ENCODE measurements around the gene PANX1.

The PANX1 gene

DNA sequence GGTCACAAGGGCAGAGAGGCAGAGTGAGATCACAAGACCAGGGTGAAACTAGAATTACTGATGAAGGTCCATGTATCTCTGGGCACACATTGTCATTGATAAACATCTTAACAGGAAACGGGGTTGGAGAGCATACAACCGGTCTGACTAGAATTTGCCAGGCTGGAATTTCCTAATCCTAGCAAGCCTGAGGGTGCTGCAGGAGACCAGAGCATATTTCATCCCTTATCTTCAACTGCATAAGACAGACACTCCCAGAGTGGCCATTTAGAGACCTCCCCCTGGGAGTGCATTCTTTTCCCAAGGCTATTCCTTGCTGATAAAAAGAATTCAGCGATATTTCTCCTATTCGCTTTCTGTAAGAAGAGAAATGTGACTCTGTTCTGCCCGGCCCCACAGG lies 91.1 kb downstream of the PANX1 start:
- Mint-ChIP-seq H3K27ac (no peak overlapping the region), H3K36me3 (no peaks in the 10 kb centered on the region), H3K27me3 (peaks cover 2% of the 10 kb centered on the region), H3K4me1 (no peaks in the 10 kb centered on the region), H3K9me3 (peaks cover 19% of the 10 kb centered on the region), H3K4me3 (no peak overlapping the region)

DNA sequence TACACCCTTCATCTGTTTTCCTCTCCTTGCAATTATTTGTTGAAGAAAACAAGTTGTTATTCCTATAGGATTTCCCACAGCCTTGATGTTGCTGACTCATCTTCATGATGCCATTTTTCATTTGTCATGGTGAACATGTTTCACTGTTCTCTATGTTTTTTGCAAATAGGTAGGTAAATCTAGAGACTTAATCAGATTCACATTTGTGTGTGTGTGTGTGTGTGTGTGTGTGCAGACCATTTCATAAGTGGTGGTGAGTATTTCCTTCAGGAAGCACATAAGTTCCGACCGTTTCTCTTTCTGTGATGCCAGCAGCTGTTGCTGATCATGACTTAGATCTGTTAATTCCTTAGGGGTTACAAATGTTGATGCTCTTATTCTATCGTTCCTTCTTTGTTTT lies 95.4 kb downstream of the PANX1 start:
- H3K4me1 Mint-ChIP-seq: no peaks in the 10 kb centered on the region
- no peaks in the 10 kb centered on the region for H3K27me3 Mint-ChIP-seq
- no peak overlapping the region for H3K4me3 Mint-ChIP-seq
- no peaks in the 10 kb centered on the region for H3K36me3 Mint-ChIP-seq
- no peak overlapping the region for H3K27ac Mint-ChIP-seq
- H3K9me3 Mint-ChIP-seq: peaks cover 14% of the 10 kb centered on the region

All from activated naive CD4-positive, alpha-beta T cell treated with anti-CD3 and anti-CD28 coated beads, Interleukin-2, amount 50 U/mL, for 24 hours (primary cell).